Activated CD4-positive, alpha-beta T cell treated with anti-CD3 and anti-CD28 coated beads for 4 hours (primary cell): ENCODE measurements around the gene CDK4.
"Not testable (repeated sequence)": the region's sequence is repeated elsewhere in the genome, so short reads cannot be mapped to it uniquely, and the experiment has no call there.

Source experiments
- DNase-seq, 2 donors: peaks; one replicate each; pipeline ENCODE4 v3.0.0-alpha.2; 2020

The CDK4 gene

DNA sequence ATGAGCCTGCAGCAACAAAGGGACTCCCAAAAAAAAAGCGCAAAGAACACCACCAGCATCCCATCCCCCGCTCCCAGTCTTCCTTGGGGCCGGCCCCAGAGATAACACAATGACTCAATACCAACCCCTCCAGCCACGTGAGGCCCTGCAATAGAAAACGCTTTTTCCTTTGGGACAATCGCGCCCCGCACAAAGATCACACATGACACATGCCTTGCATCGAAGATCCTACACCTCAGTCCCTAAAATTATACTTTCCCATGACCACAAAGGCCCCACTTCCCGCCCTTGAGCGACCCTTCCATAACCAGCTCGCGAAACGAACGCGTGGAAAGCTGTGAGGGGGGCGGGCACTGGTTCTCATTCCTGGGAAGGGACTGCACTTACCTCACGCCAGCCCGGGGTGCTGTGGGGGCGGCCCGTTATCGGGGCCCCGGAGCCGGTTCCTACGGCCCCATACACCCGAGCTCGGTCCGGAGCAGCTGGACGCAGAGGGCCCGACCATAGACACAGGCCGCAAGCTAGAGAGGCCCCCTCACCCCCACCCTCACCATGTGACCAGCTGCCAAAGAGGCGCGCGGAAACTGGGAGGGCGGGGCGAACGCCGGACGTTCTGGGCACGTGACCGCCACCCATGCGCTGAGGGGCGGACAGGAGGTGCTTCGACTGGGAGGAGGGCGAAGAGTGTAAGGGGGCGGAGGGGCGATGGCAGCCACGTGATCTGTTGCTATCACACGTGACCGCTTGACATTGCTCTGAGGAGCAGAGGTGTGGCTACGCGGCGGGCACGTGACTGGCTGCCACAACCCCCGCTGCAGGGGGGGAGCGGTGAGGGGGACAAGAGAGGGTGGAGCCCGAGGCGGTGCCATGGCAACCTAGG is at the start of gene CDK4:
Gene CDK4 (minus strand): TSS at position 523 of the 880 bp plus-strand sequence. CDS start 593 bp downstream, outside the sequence.
- peak; percentile 96 to 98 for DNase-seq

DNA sequence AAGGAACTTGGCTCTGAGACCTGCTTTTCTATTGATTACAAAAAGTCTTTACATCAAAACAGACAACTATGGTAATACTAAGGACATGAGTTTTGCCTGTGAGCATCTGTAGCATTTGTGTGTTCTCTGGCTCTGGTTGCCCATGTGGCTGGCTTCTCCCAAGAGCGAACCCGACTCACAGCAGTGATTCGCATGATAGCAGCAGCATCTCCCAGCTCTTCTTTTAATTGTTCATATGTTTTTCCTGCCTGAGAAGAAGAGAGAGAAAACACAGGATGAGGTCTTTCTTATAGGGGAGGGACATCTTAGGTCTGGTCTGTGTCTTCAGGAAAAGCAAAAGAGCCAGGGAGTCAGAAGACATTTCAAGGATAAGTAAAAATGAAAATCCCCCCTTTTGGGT is 48.9 kb upstream of the CDK4 start:
- DNase-seq = no peak

DNA sequence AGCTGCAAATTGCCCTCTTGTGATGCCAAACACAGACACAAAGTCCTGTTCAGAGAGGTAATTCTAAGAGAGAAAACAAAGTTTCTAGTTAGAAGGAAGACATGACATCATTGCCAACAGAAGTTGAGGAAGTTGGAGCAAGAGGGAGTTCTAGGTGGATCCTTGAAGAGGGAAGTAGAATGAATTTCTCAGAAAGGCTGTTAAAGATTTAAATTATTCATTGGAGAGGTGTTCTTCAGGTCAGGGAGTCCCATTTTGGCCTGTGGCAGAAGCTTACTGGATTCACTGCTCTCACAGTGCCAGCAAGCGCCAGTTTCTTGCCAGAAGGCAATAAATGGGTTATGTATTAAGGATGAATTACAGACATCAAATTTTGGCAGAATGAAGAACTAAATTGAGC is 45.8 kb upstream of the CDK4 start:
- no peak for DNase-seq

DNA sequence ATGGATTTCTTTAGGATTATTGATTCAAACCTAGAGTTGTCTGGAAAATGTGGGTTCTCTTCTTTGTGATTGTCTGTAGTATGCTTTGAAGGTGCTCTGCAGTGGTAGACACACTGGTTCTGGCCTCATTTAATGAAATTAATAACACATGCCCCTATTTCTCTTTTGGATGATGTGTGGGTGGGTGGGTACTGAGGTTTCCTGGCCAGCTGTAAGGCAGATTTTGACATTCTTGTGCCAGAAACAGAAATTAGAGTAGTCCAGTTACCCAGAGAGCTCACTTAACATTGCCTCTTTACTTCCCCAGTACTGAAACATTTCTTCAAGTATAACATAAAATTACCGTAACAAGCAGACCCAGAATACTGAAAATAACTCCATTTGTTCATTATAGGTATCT is 44.9 kb upstream of the CDK4 start:
- DNase-seq = no peak

DNA sequence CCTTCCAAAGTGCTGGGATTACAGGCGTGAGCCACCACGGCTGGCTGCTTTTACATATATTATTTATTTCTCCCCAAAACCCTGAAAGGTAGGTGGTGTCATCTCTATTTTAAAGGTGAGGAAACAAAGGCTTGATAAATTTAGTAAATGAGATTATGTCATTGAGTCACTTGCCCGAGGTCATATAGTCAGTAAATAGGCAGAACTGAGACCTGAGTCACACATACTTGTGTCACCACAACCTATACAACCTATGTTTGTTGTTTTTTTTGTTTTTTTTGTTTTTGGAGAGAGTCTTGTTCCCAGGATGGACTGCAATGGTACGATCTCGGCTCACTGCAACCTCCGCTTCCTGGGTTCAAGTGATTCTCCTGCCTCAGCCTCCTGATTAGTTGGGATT is 43.2 kb upstream of the CDK4 start:
- no peak for DNase-seq

DNA sequence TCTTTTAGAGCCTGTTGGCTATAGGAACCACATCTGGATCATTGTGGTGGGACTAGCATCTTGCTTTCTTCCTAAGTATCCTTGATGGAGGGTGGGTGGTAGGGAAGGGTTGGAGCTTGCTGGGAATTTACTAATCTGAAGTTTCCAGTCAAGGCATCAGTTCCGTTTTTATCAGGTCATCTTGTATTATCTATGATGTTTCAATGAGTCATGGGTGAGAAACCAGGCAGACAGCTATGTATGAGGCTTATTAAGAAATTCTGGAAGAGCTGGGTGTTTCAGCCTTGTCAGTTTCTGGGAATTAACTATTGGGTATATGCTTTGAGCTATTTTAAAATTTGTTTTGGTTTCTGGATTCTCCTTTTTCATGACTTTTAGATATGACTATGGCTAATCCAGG is 41.8 kb upstream of the CDK4 start:
- DNase-seq = no peak

DNA sequence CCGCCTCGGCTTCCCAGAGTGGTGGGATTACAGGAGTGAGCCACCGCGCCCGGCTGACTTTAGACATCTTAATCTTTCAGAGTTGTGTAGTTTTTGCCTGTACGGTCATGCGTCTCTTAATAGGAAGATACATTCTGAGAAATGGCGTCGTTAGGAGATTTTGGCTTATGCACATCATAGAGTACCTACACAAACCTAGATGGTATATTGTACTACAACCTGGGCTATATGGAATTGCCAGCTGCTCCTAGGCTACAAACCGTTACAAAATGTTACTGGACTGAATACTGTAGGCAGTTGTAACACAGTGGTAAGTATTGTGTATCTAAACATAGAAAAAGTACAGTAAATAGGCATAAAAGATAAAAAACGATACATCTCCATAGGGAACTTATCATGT is 31.8 kb upstream of the CDK4 start:
- no peak for DNase-seq

DNA sequence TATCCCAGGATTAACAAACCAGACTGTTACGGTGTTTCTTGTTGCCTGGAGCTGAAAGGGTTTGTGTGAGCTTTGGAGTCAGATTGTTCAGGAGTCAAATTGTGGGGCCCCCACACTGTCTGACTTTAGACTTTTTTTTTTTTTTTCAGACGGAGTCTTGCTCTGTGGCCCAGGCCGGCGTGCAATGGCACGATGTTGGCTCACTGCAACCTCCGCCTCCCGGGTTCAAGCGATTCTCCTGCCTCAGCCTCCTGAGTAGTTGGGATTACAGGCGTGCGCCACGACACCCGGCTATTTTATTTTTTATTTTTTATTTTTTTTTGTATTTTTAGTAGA is 31.3 kb upstream of the CDK4 start:
- no peak for DNase-seq

DNA sequence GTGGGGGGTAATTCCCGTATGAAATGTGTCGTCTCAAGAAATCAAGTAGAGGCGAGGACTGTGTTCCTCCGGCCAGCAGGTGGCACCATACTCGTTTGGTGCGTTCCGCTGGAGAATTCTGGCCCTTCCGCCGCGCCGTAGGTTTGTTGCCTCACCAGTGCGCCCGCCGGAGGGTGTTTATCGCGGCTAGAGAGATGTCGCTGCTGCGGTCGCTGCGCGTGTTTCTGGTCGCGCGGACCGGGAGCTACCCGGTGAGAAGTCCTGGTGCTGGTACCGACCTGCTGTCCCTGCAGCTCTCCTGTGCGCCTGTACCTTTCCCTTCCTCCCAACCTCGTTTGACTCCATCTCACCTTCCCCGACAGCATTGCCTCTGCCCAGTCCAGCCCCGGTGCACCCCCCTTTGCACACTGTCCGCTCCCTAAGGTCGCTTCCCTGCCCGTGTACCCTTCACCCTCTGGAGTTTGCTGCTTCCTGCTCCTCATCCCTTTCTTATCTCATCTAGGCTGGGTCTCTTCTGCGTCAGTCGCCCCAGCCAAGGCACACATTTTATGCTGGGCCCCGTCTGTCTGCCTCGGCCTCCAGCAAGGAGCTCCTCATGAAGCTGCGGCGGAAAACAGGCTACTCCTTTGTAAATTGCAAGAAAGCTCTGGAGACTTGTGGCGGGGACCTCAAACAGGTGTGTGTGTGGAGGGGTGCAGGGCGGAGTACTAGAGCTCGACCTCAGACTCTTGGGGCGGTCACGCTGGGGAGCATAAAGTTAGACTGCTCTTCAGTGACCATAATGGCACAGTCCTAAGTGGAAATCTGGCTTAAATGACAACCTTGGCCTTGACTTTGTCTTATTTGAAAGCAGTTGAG is 30.7 kb upstream of the CDK4 start, which contains the start of gene TSFM:
Gene TSFM (plus strand): TSS at position 180 of the 858 bp plus-strand sequence. CDS start 15 bp downstream, at position 195.
- DNase-seq = peak; percentile 96 to 98

DNA sequence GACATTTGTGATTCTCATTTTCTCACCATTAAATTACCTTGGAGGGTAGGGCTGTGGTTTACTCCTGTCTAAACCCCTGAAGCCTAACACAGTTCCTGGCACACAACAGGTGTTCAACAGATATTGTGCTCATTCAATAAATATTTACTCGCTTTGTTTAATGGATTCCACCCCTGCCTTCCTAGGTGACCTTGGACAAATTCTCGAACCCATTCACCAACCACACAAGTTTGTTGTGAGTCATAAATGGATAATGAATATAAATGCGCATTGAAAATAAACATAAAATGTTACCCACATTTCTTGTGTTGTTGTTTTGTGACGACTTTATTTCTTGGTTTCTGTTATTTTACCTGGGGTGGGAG is 30.1 kb upstream of the CDK4 start:
- DNase-seq = no peak

DNA sequence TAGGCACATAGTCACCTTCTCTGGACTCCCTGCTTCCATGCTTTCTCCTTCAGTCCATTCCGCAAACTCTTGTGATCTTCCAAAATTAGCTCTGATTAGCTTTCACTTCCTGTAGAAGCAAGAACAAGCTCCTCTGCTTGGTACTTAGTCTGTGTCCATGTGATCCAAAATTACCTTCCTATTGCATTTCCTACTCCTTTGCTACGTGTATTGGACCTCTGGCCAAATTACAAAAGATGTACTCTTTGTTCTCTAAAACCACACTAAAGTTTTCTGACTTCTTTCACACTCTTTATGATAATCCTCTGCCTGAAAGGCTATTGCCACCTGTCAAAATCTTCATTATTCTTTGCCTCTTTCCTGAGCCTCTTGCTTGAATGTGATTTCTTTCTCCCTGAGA is 29.7 kb upstream of the CDK4 start:
- DNase-seq = no peak

DNA sequence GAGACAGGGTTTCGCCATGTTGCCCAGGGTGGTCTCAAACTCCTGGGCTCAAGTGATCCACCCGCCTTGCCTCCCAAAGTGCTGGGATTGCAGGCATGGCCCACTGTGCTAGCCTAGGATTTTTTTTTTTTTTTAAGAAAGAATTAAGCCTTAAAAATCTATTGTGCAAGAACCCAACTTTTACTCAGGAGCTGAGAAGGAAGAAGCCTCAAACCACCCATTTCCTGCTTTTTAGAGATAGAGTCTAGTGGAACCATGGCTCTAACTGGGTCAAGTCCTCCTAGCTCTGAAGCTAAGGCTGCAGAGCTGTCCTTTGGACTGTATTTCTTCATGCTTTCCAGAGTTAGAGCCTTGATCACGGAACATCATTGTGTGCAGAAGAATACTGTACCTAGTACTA is 29.1 kb upstream of the CDK4 start:
- no peak for DNase-seq

DNA sequence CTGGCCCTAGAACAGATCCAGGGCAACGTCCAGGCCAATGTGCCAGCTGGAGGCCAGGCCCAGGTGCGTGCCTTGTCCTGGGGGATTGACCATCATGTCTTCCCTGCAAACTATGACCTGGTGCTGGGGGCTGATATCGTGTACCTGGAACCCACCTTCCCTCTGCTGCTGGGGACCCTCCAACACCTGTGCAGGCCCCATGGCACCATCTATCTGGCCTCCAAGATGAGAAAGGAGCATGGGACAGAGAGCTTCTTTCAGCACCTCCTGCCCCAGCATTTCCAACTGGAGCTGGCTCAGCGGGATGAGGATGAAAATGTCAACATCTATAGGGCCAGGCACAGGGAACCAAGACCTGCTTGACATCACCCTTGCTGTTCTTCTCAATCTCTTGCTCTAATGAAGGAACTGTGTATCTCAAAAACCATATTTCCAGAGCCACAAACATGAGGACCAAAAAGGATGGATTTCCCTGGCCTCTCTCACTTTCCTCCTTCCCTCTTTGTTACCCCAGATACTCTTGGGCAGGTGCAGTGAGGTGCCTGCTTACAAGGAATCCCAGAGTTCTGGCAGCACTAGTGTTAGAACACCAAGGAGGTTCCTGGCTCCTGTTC is 28.3 kb upstream of the CDK4 start:
- no peak for DNase-seq

DNA sequence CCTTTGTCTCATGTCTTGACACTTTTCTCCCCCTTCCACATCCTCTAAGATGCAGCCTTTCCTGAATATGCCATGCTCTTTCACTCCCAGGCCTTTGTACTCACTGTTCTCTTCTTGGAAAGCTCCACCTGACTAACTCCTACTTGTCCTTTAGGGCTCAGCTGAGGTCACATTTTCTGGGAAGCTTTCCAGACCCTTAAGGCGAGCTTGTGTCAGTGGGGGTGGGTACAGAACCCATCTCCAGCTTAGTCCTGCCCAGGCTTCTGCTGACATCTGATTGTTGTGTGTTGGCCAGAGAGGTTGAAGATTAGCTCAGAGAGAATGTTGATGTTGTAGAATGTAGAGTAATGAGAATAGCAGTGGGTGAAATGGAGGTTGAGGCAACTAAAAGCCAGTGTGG is 27.6 kb upstream of the CDK4 start:
- DNase-seq = no peak

DNA sequence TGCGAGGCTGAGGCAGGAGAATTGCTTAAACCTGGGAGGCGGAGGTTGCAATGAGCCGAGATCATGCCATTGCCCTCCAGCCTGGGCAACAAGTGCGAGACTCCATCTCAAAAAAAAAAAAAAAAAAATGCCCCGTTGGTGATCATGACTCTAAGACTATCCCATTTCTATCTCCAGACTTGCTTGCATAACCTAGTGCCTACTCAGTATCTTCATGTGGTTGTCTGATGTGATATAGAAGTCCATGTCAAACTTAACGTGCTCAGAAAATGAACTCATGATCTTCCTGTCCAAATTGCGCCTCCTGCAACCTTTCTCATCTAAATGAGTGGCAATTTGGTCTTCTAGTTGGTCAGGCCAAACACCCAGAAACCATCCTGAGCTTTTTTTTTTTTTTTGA is 25.8 kb upstream of the CDK4 start:
- DNase-seq = no peak

DNA sequence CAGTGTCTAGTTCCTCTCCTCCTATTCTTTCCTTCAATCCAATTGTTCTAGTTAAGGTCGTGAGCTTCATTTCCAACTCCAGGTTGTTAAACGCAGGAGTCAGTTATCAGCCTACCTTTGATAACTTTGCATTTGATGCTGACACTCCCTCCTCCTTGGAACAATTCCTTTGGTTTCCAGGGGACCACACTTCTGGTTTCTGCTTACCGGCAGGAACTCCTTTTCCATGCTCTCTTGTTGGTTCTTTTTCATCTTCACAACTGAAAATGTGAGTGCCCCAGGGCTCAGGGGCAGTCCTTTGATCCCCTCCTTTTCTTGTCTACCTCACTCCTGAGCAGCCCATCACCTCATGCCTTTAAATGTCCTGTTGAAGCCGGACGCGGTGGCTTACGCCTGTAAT is 25.3 kb upstream of the CDK4 start:
- no peak for DNase-seq

DNA sequence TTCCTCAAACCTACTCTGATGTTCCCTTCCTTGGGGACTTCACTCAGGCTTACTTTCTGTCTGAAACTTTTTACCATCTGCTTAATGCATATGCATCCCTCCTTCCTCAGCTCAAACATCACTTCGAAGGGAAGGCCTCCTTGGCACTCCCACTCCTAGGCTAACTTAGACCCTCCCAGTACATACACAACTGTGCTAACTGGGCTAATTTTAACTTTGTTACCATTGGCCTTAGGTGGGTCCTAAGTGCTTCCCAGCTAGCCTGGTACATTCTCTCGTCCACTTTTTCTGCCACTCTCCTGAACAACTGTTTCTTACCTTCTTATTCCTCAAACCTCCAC is 24.1 kb upstream of the CDK4 start:
- no peak for DNase-seq

DNA sequence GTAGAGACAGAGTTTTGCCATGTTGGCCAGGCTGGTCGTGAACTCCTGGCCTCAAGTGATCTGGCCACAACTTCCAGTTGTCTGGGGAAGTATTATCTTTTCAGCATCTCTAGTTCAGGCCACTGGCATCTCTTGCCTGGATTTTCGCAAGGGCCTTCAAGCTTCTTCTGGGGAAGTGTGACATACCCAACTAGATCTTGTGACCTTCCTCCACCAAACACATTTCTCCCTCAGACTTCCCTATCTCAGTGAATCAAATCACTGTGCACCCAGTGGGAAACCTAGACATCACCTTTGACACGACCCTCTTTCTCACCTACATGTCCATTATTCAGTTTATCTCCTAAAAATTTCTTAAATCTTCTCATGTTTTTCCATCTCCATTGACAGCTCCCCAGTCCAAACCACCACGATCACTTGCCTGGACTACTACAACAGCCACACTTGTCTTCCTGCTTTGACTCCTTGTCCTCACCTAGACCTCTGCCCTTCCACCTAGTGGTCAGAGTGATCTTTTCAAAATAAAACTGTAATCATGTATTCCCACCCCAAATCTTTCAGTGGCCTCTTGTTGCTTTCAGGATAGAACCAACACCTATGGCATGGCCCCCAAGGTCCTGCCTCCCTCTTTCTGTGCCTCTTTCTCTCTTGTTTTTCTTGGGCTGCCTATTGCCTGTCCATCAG is 23.6 kb upstream of the CDK4 start:
- no peak for DNase-seq

DNA sequence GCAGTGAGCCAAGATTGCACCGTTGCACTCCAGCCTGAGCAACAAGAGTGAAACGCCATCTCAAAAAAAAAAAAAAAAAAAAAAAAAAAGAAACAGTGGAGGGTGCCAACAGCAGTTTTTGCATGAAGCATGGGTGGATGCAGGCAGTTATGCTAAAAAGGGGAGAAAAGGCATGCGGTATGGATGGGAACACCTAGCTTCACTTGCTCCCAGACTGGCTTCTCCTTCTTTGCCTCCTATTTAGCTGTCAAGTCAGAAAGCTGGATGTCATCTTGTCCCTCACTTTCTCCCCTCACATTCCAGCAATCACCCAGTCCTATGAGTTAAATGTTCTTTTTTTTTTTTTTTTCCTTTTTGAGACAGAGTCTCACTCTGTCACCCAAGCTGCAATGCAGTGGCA is 22.9 kb upstream of the CDK4 start:
- no peak for DNase-seq

DNA sequence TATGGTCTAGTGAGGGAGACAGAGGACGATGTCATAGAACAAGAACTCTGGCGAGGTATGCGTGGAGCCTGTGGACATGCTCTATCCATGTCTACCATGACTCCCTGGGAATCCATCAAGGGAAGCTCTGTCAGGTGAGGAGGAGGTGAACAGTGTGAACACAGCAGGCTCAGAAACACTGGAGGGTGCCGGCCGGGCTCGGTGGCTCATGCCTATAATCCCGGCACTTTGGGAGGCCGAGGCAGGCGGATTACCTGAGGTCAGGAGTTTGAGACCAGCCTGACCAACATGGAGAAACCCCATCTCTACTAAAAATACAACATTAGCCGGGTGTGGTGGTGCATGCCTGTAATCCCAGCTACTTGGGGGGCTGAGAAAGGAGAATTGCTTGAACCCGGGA is 22.5 kb upstream of the CDK4 start:
- not testable (repeated sequence) for DNase-seq

DNA sequence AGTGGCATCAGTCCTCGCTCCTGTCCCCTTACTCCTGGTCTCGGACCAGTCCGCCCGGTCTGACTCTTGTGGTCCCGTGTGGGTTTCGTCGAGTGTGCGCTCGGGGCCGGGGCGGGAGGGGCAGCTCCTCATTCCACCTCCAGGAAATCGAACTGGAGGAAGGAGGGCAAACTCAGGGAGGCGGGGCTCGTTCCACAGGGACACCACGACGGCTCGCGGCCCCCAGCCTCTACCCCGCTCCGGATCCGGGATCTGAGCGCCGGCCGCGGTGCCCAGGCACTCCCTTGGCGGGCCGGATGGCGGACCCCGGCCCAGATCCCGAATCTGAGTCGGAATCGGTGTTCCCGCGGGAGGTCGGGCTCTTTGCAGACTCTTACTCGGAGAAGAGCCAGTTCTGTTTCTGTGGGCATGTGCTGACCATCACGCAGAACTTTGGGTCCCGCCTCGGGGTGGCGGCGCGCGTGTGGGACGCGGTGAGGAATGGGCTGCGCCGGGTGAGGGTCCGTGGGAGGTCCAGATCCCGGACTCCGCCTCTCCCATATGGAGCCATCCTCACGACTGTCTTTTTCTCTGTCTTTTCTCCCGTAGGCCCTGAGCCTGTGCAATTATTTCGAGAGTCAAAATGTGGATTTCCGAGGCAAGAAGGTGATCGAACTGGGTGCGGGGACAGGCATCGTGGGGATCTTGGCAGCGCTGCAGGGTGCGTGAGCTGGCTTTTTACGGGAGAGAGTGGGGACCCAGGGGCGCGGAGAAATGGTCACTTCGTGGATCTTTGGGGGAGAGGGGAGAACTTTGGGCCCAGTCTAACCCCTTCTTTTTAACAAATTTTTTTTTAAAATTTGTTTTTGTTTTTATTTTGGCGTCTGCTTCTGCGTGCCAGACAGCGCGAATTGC is 20.6 kb upstream of the CDK4 start, which contains the start of gene EEF1AKMT3:
Gene EEF1AKMT3 (plus strand): TSS at position 186 of the 894 bp plus-strand sequence. CDS start 111 bp downstream, at position 297.
- DNase-seq = peak; percentile 22 to 41

DNA sequence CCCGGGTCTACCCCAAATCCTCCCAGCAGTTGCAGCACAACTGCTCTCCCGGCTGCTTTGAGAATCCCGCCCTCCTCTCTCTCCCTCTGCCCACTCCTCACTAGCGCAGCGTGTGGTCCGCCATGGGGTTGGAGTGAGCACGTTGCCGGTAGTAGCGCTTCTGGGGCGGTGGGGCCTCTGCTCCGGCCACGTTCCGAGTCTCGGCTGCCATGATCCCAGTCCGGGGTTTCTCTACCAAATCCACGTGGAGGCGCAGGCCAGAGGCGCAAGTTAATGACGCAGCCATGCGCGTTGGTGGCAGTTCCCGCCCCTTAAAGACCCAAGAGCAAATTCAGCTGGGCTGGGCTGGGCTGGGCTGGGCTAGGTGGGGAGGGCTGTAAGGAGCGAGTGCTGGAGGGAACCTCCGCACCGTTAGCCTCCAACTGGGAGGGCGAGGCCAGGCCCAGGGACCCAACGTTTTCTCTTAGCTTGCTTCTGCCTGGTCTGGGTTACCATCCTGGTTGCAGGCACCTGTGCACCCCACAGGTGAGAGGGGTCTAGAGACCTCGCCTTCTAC is 19.8 kb upstream of the CDK4 start, which contains the start of gene METTL1:
Gene METTL1 (minus strand): TSS at position 233 of the 556 bp plus-strand sequence. CDS start 22 bp downstream, at position 211.
- peak; percentile 93 for DNase-seq
